NCI-H2227 (cell line): ENCODE data around the gene UIMC1.
"Not testable (repeated sequence)": the region's sequence is repeated elsewhere in the genome, so short reads cannot be mapped to it uniquely, and the experiment has no call there.

Experiments
- DNase-seq: peaks from one replicate; lab custom pipeline; 2025; ENCODE audit not compliant: unreplicated experiment; lab: John Stamatoyannopoulos, UW

UIMC1 gene

DNA sequence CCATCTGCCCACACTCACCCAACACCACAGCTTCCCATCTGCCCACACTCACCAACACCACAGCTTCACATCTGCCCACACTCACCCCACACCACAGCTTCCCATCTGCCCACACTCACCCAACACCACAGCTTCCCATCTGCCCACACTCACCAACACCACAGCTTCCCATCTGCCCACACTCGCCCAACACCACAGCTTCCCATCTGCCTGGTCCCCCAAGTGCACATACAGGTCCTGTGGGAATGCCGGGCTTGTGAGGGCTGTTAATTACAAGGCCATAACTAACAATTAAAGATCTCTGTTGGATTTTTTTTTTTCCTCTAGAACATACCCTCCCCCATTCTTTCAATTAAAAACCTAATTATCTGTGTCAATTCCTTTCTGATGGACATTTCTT lies 133.6 kb downstream of the UIMC1 start:
- not testable (repeated sequence) for DNase-seq

DNA sequence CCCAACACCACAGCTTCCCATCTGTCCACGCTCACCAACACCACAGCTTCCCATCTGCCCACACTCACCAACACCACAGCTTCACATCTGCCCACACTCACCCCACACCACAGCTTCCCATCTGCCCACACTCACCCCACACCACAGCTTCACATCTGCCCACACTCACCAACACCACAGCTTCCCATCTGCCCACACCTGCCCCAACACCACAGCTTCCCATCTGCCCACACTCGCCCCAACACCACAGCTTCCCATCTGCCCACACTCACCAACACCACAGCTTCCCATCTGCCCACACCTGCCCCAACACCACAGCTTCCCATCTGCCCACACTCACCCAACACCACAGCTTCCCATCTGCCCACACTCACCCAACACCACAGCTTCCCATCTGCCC lies 134.0 kb downstream of the UIMC1 start:
- DNase-seq = not testable (repeated sequence)

DNA sequence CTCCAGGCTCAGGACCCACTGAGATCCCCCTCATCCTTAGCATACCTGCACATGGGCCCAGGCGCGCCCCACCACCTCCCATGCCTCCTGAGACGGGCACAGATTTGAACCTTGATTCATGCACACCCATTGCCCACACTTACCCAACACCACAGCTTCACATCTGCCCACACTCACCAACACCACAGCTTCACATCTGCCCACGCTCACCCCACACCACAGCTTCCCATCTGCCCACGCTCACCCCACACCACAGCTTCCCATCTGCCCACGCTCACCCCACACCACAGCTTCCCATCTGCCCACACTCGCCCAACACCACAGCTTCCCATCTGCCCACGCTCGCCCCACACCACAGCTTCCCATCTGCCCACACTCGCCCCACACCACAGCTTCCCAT lies 135.9 kb downstream of the UIMC1 start:
- DNase-seq = not testable (repeated sequence)

DNA sequence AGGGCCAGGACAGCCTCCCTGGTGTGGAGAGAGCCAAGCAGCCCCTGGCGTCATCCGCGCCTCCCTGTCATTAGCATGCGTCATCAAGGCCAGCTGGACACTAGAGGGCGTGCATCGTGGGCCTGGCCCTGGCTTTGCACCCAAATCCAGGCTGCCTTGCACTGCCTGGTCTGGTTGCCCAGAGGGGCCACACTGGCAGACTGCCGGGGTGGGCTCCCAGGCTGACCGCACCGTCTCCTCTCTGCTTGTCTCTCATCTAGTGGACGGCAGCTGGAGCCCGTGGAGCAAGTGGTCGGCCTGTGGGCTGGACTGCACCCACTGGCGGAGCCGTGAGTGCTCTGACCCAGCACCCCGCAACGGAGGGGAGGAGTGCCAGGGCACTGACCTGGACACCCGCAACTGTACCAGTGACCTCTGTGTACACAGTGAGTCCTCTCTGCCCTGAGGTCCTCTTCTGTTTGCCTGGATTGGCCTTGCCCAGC lies 136.4 kb downstream of the UIMC1 start:
- DNase-seq = no peak

DNA sequence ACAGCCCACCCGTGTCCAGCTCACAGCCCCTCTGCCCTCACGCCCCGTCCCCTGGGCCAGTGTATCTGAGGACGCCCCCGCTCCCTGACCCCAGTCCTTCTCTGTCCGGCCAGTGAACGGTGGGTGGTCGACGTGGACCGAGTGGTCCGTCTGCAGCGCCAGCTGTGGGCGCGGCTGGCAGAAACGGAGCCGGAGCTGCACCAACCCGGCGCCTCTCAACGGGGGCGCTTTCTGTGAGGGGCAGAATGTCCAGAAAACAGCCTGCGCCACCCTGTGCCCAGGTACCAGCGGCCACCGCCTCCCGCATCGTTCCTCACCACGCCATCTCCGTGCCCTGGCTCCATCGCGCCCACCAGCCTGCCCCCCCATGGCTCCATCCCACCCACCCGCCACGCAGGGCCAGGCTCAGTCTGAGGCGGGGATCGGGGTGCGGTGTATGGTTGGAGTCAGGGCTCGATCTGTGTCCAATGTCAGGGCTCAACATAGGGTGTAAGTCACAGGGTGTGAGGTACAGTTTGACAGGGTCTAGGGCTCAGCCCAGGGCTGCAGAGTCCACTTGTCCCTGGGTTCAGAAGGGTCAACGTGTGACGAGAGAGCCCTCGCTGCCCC lies 137.0 kb downstream of the UIMC1 start:
- DNase-seq = no peak

DNA sequence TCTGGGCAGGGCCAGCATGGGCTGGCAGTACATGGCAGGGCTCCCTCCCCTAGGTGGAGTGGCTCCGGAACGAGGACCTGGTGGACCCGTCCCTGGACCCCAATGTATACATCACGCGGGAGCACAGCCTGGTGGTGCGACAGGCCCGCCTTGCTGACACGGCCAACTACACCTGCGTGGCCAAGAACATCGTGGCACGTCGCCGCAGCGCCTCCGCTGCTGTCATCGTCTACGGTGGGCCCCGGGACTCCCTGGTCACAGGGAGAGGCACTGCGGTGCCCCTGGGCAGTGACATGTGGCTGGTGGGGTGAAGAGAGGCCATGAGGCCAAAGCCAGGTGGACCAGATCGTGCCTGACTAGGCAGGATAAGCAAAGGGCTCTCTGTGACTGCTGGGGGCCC lies 137.8 kb downstream of the UIMC1 start:
- DNase-seq = no peak

DNA sequence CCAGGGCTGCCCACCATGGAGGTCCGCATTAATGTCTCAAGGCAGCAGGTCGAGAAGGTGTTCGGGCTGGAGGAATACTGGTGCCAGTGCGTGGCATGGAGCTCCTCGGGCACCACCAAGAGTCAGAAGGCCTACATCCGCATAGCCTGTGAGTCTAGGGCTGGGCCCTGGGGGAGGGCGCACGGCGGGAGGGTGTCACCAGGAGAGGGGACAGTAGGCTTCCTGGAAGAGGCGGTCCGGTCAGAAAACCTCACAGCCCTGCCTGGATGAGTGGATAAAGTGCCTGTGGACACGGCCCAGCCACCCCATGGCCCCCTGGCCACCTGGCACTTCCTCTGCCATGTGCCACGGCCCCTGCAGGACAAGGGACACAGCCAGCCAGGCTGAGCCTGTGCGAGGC lies 138.5 kb downstream of the UIMC1 start:
- no peak for DNase-seq

DNA sequence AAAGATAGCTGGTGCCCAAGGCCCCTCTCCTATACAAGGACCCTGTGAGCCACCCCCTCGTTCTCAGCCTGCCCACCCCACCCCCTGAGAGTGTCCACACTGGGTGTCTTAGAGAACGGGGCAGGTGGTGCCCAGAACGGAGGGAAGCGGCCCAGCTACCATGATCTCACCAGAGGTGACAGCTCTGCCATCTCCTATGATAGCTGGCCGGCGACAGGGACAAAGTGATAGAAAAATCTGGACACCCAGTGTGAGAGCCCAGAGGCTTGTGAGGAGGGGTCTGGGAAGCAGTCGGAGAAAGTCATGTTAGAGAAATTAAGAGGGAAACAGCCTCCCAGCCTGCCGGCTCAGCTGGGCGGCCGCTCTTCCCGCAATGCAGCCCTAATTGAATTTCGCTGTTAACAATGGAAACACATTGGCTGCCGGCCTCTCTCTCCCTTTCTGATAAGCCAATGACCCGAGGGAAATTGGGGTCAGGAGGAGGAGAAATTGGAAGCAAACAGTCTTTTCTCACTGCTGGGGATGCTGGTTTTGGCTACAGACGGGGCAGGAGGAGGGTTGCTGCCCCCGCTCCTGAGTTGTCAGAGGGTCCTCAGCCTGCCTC lies 139.8 kb downstream of the UIMC1 start:
- DNase-seq = peak; percentile 79

DNA sequence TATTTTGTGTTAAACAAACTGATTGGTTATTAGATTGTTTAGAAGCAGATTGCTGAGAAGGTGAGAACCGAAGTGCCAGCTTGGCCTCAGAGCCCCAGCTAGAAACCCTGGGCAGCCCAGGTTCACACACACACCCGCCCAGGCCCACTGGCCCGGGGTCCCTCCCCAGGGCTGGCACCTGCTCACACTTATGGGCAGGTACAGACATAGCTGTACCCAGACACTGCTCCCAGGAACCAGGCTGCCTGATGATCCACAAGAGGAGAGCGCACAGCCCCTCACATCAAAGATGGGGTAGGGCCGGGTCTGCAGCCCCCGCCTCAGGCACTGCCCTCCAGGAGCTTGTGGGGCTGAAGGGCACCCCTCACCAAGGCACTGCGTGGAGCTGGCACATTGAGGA lies 140.6 kb downstream of the UIMC1 start:
- no peak for DNase-seq

DNA sequence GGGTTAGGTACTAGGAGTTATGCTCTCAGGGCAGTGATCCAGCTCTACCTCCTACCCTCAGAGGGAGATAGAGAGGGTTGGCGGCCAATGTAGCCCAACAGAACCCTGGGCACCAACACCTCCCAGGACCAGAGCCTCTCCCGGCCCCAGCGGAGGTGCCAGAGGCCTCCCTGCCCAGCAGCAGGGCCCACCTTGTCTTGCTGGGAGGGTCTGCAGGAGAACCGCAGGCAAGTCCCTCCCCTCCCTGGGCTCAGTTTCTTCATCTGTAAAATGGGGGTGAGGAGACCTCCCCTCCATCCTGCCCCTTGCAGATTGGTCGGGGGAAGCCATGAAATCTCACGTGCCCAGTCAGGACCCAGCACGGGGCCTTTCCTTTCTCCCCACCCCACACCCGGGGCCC lies 141.8 kb downstream of the UIMC1 start:
- no peak for DNase-seq

DNA sequence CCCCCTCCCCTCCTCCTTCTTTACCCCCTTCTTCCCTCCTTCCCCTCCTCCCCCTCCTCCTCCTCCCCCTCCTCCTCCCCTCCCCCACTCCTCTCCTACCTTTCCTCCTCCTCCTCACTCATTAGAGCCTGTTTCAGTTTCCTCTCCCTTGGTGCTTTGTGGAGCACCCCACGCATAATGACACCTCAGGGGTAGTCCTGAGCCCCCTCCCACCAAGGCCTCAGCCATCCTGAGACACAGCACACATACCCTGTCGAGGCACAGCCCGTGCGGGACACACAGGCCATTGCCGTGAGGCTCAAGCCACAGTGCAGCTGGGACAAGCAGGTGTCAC lies 142.8 kb downstream of the UIMC1 start:
- DNase-seq = no peak

DNA sequence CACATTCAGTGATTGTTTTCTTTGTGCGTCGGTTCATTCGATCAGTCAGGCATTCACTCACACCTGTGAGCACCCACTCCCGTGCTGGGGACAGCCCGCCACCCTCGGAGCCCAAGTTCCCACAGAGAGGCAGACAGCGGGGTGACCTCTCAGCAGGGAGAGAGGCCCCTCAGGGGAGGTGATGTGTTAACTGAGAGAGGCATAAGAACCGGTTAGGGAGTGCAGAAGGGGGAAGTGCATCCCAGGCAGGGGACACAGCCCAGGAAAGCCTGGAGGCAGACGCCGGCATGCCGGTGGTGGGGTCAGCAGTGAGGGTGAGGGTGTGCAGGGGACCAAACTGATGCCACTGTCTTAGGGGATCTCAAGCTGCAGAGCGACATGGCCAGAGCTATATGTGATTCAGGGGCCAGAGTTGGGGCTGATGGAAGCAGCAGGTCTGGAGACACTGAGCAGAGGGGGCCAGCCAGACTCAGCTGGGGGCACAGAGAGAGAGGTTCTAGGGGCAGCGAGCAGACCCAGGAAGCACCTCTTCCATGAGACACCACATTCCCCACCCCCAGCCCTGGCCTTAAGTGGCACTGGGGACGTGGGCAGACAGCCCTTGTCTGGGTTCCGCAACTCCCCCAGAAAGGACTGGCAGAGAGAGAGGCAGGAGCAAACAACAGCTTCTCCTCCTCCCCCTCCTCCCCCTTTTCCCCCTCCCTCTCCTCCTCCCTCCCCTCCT lies 143.4 kb downstream of the UIMC1 start:
- DNase-seq = no peak

DNA sequence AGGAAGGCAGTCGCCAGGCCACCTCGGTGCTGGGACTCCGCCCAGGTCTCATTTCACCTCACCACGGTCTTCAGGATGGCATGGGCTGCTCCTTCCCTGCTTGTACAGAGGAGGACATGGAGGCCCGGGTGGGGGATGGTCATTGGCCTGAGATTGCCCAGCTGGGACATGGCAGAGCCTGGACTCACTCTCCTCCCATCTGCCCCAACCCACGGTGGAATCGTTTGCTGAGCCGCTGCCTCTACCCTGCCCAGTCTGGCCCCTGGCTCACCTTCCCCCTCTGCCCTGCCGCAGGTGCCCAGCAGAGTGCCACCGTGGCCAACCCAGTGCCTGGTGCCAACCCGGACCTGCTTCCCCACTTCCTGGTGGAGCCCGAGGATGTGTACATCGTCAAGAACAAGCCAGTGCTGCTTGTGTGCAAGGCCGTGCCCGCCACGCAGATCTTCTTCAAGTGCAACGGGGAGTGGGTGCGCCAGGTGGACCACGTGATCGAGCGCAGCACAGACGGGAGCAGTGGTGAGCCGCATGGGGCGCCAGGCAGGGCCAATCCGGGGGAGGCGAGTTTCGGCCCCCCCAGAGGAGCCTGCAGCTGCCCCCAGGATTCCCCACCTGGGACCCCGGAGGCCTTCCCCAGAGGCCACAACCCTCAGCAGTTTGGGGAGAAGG lies 144.1 kb downstream of the UIMC1 start:
- DNase-seq = no peak

DNA sequence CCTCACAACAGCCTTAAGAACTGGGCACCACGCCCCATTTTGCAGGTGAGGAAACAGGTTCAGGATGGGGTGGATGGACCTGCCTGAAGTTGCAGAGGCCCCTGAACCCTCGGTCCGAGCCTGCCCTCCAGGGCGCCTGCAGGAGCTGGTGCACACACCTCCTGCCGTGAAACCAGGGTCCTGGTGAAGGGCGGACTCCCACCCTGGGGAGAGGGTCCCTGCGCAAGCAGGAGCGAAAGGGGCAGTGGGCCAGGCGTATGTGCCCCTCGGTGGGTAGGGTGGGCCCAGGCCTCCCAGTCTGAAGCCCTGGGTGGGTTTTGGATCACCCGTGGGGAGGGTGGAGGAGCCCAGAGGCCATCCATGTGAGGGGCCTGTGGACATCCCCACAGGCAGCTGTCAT lies 145.3 kb downstream of the UIMC1 start:
- no peak for DNase-seq

DNA sequence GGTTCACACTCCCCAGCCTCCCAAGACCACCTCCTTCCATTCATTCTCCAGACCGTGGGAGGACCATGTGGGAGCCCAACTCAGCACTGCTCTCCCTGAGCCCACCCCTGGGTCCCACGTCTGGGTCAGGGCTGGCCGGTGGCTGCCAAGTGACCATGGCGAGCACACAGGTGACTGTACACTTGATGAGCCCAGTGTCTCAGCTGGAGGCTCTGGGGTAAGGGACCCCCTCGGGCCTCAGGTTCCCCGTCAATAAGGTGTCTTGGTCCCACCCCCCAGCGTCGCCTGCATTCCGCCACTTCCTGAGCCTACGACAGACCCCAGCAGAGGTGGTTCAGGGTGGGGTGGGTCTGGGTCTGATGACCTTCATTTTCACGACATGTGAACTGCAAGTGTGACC lies 146.2 kb downstream of the UIMC1 start:
- no peak for DNase-seq

DNA sequence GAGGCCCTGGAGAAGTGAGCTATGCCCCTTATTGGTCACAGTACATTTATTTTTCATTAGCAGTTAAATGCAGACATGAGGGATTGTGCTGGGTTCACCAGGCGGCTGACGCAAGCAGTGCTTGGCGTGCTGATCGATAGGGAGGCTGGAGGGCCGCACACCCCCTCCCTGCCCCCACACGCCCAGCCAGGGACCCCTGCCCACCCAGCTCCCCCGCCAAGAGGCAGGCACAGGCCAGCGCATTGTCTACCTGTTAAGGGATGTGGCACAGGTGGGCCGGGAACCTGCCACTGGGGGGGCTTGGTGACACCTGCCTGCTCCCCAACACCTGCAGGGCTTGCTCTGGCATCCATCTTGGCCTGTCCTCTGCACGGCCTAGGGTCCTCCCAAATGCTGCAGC lies 146.7 kb downstream of the UIMC1 start:
- no peak for DNase-seq

DNA sequence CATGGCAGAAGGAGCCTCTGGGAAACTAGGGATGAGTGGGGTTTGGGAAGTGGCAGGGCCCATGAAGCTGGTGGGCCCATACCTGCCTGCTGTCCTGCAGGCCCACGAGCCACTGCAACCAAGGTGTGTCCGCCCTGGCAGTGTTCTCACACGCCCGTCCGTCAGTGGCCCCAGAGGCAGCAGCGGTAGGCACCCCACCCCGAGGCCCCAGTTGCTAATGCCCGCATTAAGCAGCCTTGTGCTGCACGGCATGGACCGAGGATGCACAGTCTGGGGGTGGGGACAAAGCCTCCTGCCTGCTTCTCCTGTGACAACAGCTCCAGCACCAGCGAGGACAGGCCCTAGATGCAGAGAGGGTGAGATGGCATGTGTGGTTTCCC lies 148.7 kb downstream of the UIMC1 start:
- no peak for DNase-seq

DNA sequence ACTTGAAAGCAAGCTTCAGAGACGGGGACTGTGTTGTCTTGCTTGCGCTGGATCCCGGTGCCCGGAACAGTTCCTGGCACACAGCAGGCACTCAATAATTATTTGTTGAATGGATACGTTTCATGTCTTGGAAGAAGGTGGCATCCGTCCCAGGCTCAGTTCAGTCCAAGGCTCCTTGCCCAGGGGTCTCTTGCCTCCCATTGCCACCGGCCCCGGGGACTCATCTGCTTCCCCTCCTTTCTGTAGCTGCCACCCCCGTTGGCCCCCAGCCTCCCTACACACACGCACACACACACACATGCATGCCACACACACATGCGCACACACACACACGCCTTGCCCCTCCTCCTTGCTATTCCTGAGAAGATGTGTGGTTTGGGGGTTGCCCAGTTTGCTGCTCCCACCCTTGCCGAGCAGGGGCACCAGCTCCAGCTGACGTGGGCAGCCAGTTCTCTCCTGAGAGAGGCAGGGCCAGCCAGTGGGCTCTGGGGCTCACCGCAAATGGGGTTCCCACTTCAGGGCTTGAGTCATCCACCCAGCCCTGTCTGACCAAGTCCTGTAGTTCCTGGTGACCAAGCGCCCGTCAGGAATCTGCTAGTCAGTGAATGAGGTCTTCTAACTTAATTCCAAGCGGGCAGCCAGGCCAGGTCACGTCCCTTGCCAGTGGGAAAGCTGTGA lies 149.2 kb downstream of the UIMC1 start:
- no peak for DNase-seq

DNA sequence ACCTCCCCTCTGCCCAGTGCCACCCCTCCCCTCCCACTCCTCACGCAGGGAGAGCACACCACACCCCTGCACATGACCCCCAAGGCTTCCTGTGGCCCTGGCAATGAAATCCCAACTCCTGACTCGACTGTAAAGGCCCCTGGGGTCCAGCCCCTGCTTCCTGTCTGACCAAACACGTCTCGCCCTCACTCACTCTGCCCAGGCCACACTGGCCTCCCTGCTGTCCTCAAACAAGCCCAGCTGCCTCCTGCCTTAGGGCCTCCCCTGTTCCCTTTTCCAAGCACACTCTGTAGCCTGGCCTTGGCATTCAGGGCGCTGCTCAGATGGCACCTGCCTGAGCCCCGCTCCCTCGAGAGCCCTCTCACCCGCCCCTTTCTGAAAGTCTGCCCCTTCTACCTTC lies 149.8 kb downstream of the UIMC1 start:
- no peak for DNase-seq

DNA sequence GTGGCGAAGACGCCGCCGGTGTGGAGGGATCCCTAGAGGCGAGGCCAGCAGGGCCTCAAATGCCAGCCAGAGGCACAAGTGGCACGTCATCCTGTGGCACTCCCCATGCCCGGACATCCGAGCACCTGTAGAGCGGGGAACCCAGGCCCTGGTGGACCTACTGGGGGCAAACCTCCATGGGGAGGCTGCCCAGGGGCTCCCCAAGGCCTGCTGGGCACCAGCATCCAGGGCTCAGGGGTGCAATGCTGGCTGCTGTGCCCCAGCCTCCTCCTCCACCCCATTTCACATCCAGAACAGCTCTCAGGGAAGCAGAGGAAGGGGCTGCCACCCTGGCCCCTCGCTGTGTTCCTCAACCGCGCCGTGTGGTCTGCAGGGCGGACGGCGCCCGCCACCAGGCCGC lies 151.0 kb downstream of the UIMC1 start:
- no peak for DNase-seq
